HepG2 (cell line): ENCODE data around the gene PSMG4. TPM values are rescaled to one million over a fixed set of nuclear protein-coding genes. Genes with fewer than 3 reads are reported as not detected.

ENCODE experiments used
- BCL6 ChIP-seq: IDR thresholded peaks from 2 replicates; pipeline ENCODE4 v1.6.1; 2016; ENCODE audit warnings: missing genetic modification reagents, missing compliant biosample characterization
- HNRNPL ChIP-seq: fragments of 200-400 bp; formaldehyde crosslinking; IDR thresholded peaks from 2 replicates; pipeline ENCODE4 v1.6.1; 2017; ENCODE audit warnings: mild to moderate bottlenecking, low read depth, low read length
- LCORL ChIP-seq, 2 experiments: fragments of 450-650 bp in 1 of 2; sonication (generic) in 1 of 2; formaldehyde crosslinking in 1 of 2; IDR thresholded peaks; 2 replicates each; pipeline versions ENCODE4 v1.5.0 to v1.6.1; 2017 to 2020; ENCODE audit warnings: antibody characterized with exemption in 1 of 2, missing genetic modification reagents in 1 of 2
- PLRG1 ChIP-seq: fragments of 450-650 bp; conservative IDR thresholded peaks from 2 replicates; pipeline ENCODE4 v1.6.1; 2016
- RXRA ChIP-seq: sonication (generic); formaldehyde crosslinking; IDR thresholded peaks from 2 replicates; pipeline ENCODE4 v1.5.1; 2020; ENCODE audit warnings: missing genetic modification reagents
- STAG1 ChIP-seq: sonication (generic); formaldehyde crosslinking; IDR thresholded peaks from 2 replicates; pipeline ENCODE4 v1.4.0; 2020; ENCODE audit warnings: missing genetic modification reagents
- XRCC5 ChIP-seq: fragments of 200-400 bp; formaldehyde crosslinking; optimal IDR thresholded peaks from 2 replicates; pipeline ENCODE3; 2017; ENCODE audit warnings: mild to moderate bottlenecking, low read length
- ZFP37 ChIP-seq: sonication (generic); formaldehyde crosslinking; IDR thresholded peaks from 2 replicates; pipeline ENCODE4 v1.4.0; 2020; ENCODE audit warnings: missing genetic modification reagents, borderline replicate concordance
- ZFP41 ChIP-seq: sonication (generic); formaldehyde crosslinking; IDR thresholded peaks from 2 replicates; pipeline ENCODE4 v1.4.0; 2020; ENCODE audit warnings: mild to moderate bottlenecking, missing genetic modification reagents, borderline replicate concordance
- ZFP90 ChIP-seq: sonication (generic); formaldehyde crosslinking; IDR thresholded peaks from 2 replicates; pipeline ENCODE4 v1.8.0; 2022; ENCODE audit warnings: missing genetic modification reagents, mild to moderate bottlenecking, inconsistent platforms, borderline replicate concordance
- ZNF564 ChIP-seq: sonication (generic); formaldehyde crosslinking; IDR thresholded peaks from 2 replicates; pipeline ENCODE4 v1.8.1; 2023; ENCODE audit warnings: mild to moderate bottlenecking, missing genetic modification reagents
- ZNF737 ChIP-seq: sonication (generic); formaldehyde crosslinking; IDR thresholded peaks from 2 replicates; pipeline ENCODE4 v1.5.0; 2020; ENCODE audit warnings: missing genetic modification reagents, mild to moderate bottlenecking, borderline replicate concordance
- ZNF768 ChIP-seq: sonication (generic); formaldehyde crosslinking; IDR thresholded peaks from 2 replicates; pipeline ENCODE4 v1.4.0; 2020; ENCODE audit warnings: missing genetic modification reagents
- ZNF777 ChIP-seq: sonication (generic); formaldehyde crosslinking; IDR thresholded peaks from 2 replicates; pipeline ENCODE4 v1.4.0; 2020; ENCODE audit warnings: missing genetic modification reagents
- polyA plus RNA-seq, 8 experiments: library from polyadenylated mRNA; depleted of rRNA in 3 of 8; stranded (reverse) in 7 of 8; unstranded in 1 of 8; fragments of >200 nt; fragmentation: Illumina TruSeq in 4 of 8; extraction: Trizol in 4 of 8; gene quantifications; 2 replicates each; pipeline versions ENCODE4 v1.2.1 to v1.2.3, GENCODE V29; 2011 to 2016; ENCODE audit warnings: low read depth in 4 of 8, missing spikeins in 1 of 8, mixed read lengths in 1 of 8; ENCODE audit not compliant: insufficient read depth in 1 of 8
- total RNA-seq, 5 experiments: library from RNA; depleted of rRNA; stranded (reverse); fragments of >200 nt; fragmentation: Illumina TruSeq; extraction: Trizol; gene quantifications; 2 replicates each; pipeline ENCODE4 v1.2.3, GENCODE V29; 2016; ENCODE audit warnings: low read depth in 1 of 5
- TF ChIP-seq, protein P1 (sequence below): sonication (generic); formaldehyde crosslinking; IDR thresholded peaks from 2 replicates; pipeline ENCODE4 v1.5.0; 2020; ENCODE audit warnings: mild to moderate bottlenecking, missing genetic modification reagents, borderline replicate concordance
- TF ChIP-seq, protein P2 (sequence below): sonication (generic); formaldehyde crosslinking; IDR thresholded peaks from 2 replicates; pipeline ENCODE4 v1.4.0; 2020; ENCODE audit warnings: mild to moderate bottlenecking, missing genetic modification reagents
- TF ChIP-seq, protein P3 (sequence below): sonication (generic); formaldehyde crosslinking; IDR thresholded peaks from 2 replicates; pipeline ENCODE4 v1.8.1; 2023; ENCODE audit warnings: mild to moderate bottlenecking, inconsistent platforms, moderate library complexity, missing genetic modification reagents, borderline replicate concordance

PSMG4 gene
- total and polyA plus RNA-seq, 2 of the 13 experiments (the other 11 are each of a cell fraction or from before 2014, with no cell fraction given), result 28.5 to 32.8 TPM

DNA sequence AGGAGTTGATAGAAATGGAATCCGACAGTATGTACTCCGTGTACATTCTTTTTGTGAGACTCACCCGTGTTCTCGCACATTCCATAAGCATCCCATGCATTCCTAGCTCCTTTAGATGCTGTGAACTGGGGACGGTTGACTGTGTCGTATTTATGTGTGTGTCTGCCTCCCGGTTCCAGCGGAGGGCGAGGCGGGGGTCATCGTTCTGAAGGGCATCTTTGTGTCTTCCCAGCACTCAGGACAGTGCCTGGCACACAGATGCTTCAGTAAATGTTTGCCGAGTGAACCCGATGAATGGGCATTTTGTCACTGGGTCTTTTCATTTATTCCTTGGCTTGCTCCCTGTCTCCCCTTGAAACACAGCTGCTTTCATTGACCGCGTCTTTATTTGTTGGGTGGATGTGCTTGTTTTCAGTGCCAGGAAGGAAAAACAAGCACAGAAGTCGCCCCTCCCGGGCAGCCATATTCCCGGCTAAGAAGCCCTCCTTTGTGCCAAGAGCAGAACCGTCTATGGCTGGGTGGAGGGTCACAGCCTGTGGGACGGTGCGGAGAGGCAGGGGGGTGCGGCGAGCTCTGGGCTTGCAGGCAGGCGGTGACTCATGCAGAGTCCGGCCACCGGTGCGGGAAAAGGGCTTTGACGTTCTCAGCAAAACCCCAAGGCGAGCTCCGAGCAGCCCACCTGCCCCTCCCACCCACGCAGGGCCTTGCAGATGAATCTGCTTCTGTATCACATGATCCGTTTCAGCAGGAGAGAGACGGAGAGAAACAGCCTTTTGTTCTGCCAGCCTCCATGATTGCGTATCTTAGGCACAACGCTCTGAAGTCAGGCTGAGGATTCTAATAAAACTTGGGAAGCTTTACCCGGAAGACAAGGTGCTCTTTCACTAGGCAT, 11.2 kb upstream of the PSMG4 start (continued):
- TF ChIP-seq, protein P1, sequence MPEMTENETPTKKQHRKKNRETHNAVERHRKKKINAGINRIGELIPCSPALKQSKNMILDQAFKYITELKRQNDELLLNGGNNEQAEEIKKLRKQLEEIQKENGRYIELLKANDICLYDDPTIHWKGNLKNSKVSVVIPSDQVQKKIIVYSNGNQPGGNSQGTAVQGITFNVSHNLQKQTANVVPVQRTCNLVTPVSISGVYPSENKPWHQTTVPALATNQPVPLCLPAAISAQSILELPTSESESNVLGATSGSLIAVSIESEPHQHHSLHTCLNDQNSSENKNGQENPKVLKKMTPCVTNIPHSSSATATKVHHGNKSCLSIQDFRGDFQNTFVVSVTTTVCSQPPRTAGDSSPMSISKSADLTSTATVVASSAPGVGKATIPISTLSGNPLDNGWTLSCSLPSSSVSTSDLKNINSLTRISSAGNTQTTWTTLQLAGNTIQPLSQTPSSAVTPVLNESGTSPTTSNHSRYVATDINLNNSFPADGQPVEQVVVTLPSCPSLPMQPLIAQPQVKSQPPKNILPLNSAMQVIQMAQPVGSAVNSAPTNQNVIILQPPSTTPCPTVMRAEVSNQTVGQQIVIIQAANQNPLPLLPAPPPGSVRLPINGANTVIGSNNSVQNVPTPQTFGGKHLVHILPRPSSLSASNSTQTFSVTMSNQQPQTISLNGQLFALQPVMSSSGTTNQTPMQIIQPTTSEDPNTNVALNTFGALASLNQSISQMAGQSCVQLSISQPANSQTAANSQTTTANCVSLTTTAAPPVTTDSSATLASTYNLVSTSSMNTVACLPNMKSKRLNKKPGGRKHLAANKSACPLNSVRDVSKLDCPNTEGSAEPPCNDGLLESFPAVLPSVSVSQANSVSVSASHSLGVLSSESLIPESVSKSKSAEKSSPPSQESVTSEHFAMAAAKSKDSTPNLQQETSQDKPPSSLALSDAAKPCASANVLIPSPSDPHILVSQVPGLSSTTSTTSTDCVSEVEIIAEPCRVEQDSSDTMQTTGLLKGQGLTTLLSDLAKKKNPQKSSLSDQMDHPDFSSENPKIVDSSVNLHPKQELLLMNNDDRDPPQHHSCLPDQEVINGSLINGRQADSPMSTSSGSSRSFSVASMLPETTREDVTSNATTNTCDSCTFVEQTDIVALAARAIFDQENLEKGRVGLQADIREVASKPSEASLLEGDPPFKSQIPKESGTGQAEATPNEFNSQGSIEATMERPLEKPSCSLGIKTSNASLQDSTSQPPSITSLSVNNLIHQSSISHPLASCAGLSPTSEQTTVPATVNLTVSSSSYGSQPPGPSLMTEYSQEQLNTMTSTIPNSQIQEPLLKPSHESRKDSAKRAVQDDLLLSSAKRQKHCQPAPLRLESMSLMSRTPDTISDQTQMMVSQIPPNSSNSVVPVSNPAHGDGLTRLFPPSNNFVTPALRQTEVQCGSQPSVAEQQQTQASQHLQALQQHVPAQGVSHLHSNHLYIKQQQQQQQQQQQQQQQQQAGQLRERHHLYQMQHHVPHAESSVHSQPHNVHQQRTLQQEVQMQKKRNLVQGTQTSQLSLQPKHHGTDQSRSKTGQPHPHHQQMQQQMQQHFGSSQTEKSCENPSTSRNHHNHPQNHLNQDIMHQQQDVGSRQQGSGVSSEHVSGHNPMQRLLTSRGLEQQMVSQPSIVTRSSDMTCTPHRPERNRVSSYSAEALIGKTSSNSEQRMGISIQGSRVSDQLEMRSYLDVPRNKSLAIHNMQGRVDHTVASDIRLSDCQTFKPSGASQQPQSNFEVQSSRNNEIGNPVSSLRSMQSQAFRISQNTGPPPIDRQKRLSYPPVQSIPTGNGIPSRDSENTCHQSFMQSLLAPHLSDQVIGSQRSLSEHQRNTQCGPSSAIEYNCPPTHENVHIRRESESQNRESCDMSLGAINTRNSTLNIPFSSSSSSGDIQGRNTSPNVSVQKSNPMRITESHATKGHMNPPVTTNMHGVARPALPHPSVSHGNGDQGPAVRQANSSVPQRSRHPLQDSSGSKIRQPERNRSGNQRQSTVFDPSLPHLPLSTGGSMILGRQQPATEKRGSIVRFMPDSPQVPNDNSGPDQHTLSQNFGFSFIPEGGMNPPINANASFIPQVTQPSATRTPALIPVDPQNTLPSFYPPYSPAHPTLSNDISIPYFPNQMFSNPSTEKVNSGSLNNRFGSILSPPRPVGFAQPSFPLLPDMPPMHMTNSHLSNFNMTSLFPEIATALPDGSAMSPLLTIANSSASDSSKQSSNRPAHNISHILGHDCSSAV (CRISPR knock-in tag), result no peak
- TF ChIP-seq, protein P2, sequence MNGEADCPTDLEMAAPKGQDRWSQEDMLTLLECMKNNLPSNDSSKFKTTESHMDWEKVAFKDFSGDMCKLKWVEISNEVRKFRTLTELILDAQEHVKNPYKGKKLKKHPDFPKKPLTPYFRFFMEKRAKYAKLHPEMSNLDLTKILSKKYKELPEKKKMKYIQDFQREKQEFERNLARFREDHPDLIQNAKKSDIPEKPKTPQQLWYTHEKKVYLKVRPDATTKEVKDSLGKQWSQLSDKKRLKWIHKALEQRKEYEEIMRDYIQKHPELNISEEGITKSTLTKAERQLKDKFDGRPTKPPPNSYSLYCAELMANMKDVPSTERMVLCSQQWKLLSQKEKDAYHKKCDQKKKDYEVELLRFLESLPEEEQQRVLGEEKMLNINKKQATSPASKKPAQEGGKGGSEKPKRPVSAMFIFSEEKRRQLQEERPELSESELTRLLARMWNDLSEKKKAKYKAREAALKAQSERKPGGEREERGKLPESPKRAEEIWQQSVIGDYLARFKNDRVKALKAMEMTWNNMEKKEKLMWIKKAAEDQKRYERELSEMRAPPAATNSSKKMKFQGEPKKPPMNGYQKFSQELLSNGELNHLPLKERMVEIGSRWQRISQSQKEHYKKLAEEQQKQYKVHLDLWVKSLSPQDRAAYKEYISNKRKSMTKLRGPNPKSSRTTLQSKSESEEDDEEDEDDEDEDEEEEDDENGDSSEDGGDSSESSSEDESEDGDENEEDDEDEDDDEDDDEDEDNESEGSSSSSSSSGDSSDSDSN (CRISPR knock-in tag), result peak; percentile 72
- TF ChIP-seq PLRG1 (no peak), ZNF564 (CRISPR knock-in tag) (0 out of 2 replicates have a peak, but pooled peaks have one; percentile 25), ZFP90 (CRISPR knock-in tag) (0 out of 2 replicates have a peak, but pooled peaks have one; percentile 62), ZFP37 (CRISPR knock-in tag) (no peak), ZNF768 (CRISPR knock-in tag) (peak; percentile 50; the same call in 1 of the 2 replicates), RXRA (CRISPR knock-in tag) (peak; percentile 13; the same call in 1 of the 2 replicates), STAG1 (CRISPR knock-in tag) (no peak), XRCC5 (peak; percentile 90), HNRNPL (peak; percentile 84; the same call in 1 of the 2 replicates), ZFP41 (no peak), ZNF777 (peak; percentile 80), ZNF737 (CRISPR knock-in tag) (no peak), LCORL (IDR thresholded peaks at IDR 0.05) (no peak), LCORL (CRISPR knock-in tag; IDR thresholded peaks at IDR 0.05) (peak; percentile 70; the same call in 1 of the 2 replicates), BCL6 (CRISPR knock-in tag) (no peak; the same call in 1 of the 2 replicates)
- TF ChIP-seq, protein P3, sequence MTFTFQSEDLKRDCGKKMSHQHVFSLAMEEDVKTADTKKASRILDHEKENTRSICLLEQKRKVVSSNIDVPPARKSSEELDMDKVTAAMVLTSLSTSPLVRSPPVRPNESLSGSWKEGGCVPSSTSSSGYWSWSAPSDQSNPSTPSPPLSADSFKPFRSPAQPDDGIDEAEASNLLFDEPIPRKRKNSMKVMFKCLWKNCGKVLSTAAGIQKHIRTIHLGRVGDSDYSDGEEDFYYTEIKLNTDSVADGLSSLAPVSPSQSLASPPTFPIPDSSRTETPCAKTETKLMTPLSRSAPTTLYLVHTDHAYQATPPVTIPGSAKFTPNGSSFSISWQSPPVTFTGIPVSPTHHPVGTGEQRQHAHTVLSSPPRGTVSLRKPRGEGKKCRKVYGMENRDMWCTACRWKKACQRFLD (CRISPR knock-in tag), result 0 out of 2 replicates have a peak, but pooled peaks have one; percentile 49
